Measurements from ENCODE around the gene MAP4K4.

The MAP4K4 gene

DNA sequence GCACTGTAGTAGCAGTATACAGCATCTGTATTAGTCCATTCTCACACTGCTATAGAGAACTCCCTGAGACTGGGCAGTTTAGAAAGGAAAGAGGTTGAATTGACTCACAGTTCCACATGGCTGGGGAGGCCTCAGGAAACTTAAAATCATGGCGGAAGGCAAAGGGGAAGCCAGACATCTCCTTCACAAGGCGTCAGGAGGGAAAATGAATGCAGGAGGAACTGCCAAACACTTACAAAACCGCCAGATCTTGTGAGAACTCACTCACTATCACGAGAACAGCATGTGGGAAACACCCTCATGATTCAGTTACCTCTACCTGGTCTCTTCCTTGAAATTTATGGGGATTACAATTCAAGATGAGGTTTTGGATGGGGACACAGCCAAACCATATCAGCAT is 25.4 kb downstream of the MAP4K4 start:
- no peak for DNase-seq (ENCODE audit: low read depth, low spot score)

DNA sequence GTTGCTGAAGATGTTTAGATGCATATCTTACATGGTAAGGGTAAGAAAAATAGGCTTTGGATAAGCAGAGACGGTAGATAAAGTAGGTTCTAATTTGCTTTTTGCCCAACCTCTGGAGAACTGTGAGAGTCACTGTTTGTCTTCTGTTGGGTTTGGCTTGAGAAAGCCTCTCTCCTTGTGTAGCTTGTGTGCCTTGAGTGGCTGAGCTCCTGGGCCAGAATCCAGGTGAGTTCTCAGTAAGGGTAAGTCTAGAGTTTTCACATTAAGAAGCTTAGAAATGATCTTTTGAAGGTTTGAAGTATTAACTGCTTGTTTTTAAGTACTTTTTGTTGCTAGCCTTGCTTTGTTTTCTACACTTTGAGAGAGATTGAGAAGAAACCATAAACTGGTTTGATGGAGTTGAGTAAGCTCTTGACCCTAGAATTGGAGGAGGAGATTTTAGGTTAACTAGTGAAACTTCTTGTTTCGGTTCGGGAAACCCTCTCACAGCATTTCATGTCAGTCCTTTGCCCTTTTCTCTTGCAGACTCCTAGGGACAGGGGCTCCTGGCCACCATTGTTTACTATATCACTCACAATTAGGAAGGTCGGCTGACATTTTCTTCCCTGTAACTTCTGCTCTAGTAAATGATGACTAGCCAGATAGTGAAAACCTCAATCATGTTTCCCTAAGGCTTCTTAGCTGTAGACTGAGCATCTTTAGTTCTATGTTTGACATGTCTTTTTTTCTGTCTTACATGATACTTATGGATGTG is 26.0 kb downstream of the MAP4K4 start:
- DNase-seq (ENCODE audit: low read depth, low spot score) = no peak

DNA sequence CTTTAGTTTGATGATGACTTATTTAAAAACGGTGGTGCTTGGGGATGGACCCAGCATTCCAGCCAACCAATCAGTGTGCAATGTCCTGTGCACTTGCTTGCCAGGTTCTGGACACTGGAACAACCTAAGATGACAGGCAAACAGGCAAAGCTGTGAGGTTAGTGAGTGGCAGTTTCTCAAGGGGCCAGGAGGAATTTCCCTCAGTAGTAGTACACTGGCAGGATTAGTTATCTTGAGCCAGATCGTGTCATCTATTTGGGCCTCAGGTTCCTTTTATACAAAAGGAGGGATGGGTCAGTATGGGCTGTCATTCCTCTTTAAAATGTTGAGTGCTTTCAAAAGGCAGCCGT is 26.6 kb downstream of the MAP4K4 start:
- no peak for DNase-seq (ENCODE audit: low read depth, low spot score)

- no peak for DNase-seq (ENCODE audit: low read depth, low spot score)
Measured at GRCh38 chr2:101725038-101725437, 27.5 kb downstream of the MAP4K4 start.

DNA sequence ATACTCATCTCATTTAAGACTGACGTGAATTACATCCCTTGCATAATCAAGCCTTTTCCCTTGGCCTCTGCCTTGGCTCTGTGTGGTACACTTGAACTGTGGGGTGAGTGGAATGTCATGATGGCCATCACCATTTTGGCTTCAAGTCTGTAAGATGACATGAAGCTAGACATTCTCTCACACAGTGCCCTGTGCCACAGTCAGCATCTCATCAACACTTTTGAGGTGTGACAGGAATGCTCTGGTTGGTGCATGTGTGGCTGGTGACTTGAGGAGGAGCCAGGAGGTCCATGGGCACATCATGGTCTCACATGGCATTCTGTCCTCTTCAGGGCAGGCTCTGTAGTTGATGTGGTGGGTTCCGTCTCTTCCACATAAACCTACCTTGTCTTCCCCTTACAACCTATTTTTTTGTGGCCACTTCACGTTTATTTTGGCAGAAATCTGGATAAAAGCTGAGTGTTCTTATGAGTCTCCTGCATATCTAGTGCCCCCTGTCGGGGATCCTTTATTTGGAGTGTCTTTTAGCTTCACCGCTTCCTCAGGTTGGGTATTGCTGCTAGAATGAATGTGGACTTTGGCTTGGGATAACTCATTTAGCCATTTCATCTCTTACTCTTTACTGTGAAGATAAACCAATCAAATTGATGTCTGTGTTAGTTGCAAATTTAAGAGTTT is 28.1 kb downstream of the MAP4K4 start:
- DNase-seq (ENCODE audit: low read depth, low spot score) = no peak

GRCh38 chr2:101728865-101729264 is 31.4 kb downstream of the MAP4K4 start:
- DNase-seq (ENCODE audit: low read depth, low spot score) = no peak

- DNase-seq (ENCODE audit: low read depth, low spot score) = no peak
Measured at GRCh38 chr2:101729521-101730190, 32.1 kb downstream of the MAP4K4 start.

GRCh38 chr2:101731221-101732054 is 33.9 kb downstream of the MAP4K4 start:
- no peak for DNase-seq (ENCODE audit: low read depth, low spot score)

DNA sequence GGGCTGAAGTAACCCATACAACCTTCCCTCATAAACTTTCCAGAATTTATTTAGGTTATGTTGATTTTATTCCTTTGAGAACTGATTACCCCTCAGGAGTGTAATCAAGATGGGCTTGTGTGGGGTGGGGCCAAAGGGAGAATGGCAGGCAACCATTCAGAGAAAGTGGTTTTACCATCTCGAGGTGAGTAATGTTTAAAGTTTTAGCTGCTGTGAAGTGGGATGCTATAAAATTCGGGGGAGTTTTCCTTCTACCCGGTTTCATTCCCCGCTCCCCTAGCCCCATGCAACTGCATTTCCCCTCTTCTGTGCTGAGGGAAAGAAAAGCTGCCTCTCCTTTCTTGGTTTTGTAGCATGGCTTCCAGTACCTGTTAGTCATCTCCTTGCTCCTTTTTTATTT is 34.7 kb downstream of the MAP4K4 start:
- DNase-seq (ENCODE audit: low read depth, low spot score) = no peak

- DNase-seq (ENCODE audit: low read depth, low spot score) = no peak
Measured at GRCh38 chr2:101732773-101733256, 35.3 kb downstream of the MAP4K4 start.

GRCh38 chr2:101733257-101733993 is 35.9 kb downstream of the MAP4K4 start:
- DNase-seq (ENCODE audit: low read depth, low spot score) = no peak

DNA sequence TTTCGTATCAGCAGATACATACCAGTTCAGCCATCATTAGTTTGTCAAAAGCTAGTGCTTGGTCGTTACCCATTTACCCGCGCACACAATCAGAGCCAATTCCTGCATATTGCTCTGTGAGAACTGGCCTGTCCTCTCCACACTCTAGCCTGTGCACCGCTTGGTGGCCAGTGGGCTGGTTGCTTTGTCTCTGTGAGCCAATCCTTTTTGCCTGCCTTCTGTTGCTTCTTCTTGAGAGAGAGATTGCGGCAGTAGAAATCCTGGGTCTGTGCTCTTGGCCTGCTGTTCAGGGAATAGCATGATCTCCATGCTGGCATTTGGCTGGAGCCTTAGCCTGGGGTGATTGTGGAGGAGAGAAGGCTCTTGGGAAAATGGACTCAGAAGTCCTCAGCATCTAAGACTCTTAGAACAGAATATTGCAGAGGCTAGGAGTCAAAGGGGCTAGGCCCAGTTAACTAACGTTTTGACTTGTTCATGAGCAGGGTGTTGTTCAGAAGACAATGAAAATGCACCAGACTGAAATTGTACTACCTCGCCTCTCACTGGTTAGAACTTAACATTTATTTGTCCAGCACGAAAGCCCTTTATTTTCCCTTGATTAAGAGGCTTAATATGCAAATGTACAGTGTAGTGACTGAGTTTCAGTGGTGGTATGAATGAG is 37.1 kb downstream of the MAP4K4 start:
- DNase-seq (ENCODE audit: low read depth, low spot score) = no peak

GRCh38 chr2:101735166-101735533 is 37.6 kb downstream of the MAP4K4 start:
- no peak for DNase-seq (ENCODE audit: low read depth, low spot score)

DNA sequence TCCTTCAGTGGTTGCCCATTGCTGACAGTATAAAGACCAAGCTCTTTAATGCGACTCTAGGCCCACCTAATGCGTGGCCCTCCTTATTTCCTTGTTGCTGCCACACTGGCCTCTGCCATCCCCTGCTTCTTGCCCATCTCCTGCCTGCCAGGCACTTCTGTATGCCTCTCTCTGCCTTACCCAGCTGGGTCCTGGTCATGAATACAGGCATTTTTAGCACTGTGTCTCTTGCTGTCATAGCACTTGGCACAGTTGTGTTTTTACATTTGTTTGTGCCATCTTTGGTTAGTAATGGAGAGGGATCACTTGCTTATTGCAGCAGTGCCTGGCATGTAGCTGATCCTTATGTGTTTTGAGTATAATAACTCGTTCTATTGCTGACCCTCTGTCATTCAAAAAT is 38.7 kb downstream of the MAP4K4 start:
- DNase-seq (ENCODE audit: low read depth, low spot score) = no peak

DNA sequence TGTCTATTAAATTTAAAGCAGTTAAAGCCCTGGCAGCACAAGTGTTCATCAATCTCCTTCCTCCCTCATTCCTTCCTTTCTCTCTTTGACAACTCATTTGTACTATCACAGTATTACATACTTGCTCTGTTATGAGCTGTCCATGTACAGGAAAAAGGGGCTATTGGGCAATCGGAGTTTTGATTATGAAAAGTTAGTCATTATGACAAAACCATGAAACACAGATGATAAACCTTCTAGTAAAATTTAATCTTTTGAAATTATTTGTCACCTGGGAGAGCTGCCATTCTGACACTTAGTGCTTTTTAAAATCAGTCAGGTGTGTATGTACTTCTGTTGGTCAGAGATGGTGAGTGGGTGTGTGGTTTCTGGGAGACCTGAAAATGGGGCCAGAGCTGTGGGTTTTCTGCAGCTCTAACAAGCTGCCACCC is 39.4 kb downstream of the MAP4K4 start:
- DNase-seq (ENCODE audit: low read depth, low spot score) = no peak

DNA sequence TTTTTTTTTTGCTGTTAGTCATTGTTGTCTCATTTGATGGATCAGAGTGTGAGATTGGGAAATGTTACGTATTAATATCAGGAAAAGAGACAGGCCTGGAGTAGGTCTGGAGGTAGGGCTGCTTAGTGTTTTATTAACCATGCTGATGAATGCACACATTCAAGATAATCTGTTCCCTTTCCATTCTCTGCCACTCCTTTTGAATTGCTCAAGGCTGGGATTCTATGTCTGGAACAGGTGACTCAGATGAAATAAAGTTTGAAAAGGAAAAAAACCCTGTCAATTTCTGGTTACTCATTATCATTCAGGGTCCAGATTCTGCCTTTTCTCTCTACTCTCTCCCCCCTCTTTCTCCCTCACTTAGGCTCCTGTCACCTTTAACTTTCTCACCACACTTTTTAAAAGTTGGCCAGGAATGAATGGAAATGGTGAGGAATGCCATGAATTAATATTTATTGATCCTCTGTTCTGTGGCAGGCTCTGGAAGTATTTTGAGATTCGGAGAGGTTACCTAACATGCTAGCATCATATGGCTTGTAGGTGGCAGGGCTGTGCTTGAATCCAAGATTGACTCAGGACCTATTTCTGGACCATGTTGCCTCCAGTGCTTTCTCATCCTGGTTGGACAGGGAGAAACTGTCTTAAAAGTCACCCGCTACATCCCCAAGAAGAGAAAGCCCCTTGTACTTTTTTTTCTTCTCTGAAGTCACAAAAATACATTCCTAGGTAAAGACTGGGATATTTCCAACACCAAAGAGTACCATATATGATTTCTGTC is 40.2 kb downstream of the MAP4K4 start:
- DNase-seq (ENCODE audit: low read depth, low spot score) = no peak

- DNase-seq (ENCODE audit: low read depth, low spot score) = no peak
Measured at GRCh38 chr2:101738649-101739048, 41.1 kb downstream of the MAP4K4 start.

DNA sequence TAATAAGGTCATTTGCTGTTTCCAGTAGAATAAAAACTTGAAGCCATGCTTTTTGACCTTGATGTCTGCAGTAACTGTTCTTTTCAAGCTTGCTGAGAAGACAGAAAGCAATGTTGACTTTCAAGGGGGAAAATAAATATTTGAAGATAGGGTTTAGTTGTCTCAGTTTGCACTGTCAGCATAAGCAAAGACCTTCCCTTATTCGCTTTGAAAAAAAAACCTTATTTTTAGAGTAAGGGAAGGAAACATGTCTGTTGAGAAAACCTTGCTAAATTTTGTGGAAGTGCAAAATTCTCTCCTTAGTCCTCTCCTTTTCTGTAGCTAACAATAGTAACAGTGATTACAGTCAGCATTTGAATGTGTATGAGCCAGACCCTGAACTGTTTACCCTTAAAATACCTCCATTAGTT is 43.1 kb downstream of the MAP4K4 start:
- DNase-seq (ENCODE audit: low read depth, low spot score) = no peak

- DNase-seq (ENCODE audit: low read depth, low spot score) = peak; percentile 40
Measured at GRCh38 chr2:101741775-101742520, 44.4 kb downstream of the MAP4K4 start.

Data from astrocyte of the hippocampus (primary cell).